GM20000 (cell line): ENCODE measurements around the gene ZNF488.

Source experiments
- DNase-seq: peaks from one replicate; pipeline ENCODE4 v3.0.0; 2012; ENCODE audit warnings: low spot score
- TF ChIP-seq, protein P1 (sequence below): IDR thresholded peaks from 2 replicates; pipeline ENCODE4 v1.5.1; 2012; ENCODE audit warnings: mild to moderate bottlenecking, control low read depth; ENCODE audit errors: extremely low read depth, missing control alignments

Gene ZNF488

DNA sequence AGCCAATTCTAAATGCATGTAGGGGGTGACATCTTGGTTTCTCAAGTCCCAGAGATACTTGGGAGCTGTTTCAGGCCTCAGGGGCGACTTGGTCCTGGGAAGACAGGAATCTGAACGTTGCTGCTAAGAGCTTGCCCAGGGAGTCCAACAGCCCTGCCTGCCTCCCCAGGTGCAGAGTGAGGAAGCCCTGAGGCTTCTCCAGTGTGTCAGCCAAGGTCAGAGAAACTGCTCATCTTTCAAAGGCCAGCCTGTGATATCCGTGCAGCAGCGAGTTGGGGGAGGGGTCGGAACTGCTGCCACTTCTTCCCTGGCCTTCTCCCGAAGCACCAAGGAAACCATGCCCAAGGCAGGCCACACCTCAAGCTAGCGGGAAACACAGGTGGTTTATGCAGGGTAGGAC lies 52.1 kb downstream of the ZNF488 start:
- TF ChIP-seq, protein P1, sequence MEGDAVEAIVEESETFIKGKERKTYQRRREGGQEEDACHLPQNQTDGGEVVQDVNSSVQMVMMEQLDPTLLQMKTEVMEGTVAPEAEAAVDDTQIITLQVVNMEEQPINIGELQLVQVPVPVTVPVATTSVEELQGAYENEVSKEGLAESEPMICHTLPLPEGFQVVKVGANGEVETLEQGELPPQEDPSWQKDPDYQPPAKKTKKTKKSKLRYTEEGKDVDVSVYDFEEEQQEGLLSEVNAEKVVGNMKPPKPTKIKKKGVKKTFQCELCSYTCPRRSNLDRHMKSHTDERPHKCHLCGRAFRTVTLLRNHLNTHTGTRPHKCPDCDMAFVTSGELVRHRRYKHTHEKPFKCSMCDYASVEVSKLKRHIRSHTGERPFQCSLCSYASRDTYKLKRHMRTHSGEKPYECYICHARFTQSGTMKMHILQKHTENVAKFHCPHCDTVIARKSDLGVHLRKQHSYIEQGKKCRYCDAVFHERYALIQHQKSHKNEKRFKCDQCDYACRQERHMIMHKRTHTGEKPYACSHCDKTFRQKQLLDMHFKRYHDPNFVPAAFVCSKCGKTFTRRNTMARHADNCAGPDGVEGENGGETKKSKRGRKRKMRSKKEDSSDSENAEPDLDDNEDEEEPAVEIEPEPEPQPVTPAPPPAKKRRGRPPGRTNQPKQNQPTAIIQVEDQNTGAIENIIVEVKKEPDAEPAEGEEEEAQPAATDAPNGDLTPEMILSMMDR = no peak
- DNase-seq = no peak

DNA sequence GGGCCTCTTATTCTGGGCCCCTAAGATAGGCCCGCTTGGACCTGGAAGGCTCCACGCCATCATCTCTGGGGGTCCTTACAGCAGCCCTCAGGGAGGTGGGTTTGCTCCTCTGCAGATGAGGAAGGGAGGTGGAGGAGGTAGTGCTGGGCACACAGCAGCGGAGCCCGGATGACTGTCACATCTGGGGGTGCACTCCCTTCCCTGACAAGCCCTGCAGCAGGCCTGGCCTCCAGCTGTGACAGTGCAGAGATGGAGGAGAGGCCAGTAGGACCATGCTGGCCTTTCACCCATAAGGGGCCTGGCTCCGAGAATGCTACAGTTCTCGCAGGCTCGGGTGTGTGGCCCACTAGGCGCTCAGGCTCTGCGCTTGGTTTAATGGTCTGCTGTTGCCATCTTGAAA lies 52.6 kb downstream of the ZNF488 start:
- TF ChIP-seq, protein P1 = no peak
- DNase-seq = no peak

DNA sequence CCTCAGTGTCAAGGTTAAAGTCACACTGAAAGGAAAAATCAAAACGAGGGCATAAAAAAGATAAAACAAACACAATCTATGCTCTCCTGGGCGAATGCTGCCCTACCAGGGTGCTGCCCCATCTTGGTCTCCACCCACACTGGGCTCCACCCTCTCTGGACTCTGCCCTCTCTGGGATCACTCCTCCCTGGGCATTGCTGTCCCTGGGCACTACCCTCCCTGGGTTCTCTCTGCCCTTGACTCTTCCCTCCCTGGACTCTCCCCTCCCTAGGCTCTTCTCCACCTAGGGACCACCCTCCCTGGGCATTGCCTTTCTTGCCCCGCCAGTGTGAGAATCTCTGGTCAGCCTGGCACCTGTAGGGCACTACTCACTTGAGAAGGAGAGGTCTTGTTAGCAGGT lies 53.3 kb downstream of the ZNF488 start:
- TF ChIP-seq, protein P1 = no peak
- no peak for DNase-seq

DNA sequence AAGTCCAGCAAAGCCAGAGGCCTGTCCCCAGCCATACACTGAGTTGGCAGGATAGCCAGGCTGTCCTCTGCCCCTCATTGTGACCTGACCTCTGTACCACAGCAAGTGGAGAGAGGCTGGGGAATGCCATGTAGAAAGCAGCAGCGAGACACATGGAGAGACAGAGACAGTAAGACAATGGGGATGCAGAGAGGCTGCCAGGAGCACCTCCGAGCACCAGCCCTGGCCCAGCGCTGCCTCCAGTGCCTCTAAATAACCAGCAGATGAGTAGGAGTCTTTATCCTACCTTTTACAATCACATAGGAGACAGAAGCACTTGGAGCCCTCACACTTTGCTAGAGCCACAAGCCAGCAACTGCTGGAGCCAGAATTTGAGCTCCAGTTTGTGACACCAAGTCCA lies 53.7 kb downstream of the ZNF488 start:
- TF ChIP-seq, protein P1 = no peak
- no peak for DNase-seq

DNA sequence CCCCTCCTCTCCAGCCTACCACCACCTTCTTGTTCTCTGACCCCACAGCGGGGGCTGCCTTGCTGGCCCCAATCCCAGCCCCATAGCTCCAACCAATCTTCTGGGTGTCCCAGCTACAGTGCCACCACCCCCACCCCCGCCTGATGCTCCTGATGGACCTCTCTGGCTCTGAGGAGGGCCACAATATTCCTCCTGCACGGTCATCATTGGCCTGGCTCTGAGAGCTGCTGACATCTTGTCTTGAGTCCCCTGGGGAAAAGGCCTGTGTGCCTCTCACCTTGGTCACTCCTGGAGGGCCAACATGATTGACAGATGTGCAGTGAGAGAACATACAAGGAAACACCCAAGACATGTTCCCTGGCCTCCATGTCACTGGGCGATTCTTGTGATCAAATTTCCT lies 54.2 kb downstream of the ZNF488 start:
- DNase-seq = no peak
- TF ChIP-seq, protein P1 = no peak

DNA sequence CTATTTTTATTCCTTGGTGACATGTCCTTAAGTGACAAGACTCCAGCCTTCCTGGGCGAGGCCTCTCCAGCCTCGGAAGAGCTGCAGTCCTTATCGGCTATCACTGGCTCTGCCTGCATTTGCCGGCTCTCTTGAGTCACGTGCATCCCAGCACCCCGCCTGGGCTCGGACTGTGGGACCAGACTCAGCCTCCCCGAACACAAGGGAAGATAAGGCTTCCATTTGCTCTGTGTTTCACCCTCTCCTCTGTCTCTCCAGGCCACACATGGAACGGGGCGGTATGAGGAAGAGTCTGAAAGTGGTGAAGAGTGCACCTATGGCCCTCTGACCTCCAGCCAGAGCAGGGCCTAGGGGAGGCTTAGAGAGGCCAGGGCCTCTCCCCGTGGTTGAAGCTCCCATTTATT lies 57.2 kb downstream of the ZNF488 start:
- DNase-seq = no peak
- TF ChIP-seq, protein P1 = no peak

DNA sequence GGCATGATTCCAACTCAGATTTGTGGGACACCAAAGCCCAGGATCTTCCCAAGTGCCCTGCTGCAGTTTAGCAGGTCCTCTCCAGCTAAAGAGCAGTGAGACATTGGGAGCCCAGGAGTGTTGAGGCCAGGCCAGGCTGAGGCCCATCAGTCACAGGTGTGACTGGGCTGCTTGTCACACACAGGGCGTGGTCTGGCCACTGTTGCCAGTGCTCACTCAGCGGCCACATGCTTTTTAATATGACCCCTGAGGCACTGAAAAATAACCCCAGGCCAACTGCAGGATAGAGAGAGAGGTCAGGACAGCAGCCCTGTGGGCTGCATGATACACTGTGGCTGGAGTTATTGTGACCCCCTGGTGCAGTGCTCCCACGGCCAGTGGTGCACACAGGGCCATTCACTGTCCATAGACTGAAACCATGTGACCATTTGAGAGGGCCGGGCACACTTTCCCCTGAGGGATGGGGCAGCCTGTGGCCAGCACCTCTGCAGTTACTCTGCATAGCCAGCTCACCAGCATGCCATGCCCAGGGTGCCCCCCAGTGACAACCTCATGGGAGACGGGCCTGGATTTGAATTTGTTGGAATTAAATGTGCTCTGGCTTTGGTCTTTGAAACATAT lies 57.7 kb downstream of the ZNF488 start:
- TF ChIP-seq, protein P1 = no peak
- DNase-seq = no peak
